ENCODE data around the gene CYGB. TPM values are rescaled to one million over a fixed set of nuclear protein-coding genes. Genes with fewer than 3 reads are reported as not detected.

CYGB gene
- total and polyA plus RNA-seq, 9 of the 15 experiments (the other 6 are each of a cell fraction or from before 2014, with no cell fraction given) = 0.08 to 0.95 (median 0.18) TPM; not detected in 5

DNA sequence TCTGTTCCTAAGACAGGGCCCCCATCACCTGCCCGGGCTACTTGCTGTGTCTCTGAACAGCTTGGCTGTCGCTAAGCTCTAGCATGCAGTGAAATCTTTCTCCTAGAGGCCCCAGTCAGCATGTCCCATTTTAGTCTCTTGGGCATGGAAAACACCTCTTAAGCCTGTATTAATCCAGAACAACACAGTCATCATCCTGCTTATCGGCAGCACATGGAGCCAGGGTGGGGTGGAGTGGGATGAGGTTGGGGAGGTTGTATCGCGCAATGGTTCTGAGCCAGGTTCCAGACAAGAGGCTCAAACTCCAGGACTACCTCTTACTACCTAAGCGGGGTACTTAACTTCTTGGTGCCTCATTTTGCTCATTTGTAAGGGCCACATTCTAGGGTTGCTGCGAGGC, 40.4 kb upstream of the CYGB start (continued):
- TF ChIP-seq, protein P1, sequence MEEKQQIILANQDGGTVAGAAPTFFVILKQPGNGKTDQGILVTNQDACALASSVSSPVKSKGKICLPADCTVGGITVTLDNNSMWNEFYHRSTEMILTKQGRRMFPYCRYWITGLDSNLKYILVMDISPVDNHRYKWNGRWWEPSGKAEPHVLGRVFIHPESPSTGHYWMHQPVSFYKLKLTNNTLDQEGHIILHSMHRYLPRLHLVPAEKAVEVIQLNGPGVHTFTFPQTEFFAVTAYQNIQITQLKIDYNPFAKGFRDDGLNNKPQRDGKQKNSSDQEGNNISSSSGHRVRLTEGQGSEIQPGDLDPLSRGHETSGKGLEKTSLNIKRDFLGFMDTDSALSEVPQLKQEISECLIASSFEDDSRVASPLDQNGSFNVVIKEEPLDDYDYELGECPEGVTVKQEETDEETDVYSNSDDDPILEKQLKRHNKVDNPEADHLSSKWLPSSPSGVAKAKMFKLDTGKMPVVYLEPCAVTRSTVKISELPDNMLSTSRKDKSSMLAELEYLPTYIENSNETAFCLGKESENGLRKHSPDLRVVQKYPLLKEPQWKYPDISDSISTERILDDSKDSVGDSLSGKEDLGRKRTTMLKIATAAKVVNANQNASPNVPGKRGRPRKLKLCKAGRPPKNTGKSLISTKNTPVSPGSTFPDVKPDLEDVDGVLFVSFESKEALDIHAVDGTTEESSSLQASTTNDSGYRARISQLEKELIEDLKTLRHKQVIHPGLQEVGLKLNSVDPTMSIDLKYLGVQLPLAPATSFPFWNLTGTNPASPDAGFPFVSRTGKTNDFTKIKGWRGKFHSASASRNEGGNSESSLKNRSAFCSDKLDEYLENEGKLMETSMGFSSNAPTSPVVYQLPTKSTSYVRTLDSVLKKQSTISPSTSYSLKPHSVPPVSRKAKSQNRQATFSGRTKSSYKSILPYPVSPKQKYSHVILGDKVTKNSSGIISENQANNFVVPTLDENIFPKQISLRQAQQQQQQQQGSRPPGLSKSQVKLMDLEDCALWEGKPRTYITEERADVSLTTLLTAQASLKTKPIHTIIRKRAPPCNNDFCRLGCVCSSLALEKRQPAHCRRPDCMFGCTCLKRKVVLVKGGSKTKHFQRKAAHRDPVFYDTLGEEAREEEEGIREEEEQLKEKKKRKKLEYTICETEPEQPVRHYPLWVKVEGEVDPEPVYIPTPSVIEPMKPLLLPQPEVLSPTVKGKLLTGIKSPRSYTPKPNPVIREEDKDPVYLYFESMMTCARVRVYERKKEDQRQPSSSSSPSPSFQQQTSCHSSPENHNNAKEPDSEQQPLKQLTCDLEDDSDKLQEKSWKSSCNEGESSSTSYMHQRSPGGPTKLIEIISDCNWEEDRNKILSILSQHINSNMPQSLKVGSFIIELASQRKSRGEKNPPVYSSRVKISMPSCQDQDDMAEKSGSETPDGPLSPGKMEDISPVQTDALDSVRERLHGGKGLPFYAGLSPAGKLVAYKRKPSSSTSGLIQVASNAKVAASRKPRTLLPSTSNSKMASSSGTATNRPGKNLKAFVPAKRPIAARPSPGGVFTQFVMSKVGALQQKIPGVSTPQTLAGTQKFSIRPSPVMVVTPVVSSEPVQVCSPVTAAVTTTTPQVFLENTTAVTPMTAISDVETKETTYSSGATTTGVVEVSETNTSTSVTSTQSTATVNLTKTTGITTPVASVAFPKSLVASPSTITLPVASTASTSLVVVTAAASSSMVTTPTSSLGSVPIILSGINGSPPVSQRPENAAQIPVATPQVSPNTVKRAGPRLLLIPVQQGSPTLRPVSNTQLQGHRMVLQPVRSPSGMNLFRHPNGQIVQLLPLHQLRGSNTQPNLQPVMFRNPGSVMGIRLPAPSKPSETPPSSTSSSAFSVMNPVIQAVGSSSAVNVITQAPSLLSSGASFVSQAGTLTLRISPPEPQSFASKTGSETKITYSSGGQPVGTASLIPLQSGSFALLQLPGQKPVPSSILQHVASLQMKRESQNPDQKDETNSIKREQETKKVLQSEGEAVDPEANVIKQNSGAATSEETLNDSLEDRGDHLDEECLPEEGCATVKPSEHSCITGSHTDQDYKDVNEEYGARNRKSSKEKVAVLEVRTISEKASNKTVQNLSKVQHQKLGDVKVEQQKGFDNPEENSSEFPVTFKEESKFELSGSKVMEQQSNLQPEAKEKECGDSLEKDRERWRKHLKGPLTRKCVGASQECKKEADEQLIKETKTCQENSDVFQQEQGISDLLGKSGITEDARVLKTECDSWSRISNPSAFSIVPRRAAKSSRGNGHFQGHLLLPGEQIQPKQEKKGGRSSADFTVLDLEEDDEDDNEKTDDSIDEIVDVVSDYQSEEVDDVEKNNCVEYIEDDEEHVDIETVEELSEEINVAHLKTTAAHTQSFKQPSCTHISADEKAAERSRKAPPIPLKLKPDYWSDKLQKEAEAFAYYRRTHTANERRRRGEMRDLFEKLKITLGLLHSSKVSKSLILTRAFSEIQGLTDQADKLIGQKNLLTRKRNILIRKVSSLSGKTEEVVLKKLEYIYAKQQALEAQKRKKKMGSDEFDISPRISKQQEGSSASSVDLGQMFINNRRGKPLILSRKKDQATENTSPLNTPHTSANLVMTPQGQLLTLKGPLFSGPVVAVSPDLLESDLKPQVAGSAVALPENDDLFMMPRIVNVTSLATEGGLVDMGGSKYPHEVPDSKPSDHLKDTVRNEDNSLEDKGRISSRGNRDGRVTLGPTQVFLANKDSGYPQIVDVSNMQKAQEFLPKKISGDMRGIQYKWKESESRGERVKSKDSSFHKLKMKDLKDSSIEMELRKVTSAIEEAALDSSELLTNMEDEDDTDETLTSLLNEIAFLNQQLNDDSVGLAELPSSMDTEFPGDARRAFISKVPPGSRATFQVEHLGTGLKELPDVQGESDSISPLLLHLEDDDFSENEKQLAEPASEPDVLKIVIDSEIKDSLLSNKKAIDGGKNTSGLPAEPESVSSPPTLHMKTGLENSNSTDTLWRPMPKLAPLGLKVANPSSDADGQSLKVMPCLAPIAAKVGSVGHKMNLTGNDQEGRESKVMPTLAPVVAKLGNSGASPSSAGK (IDR thresholded peaks at IDR 0.05) = peak; percentile 54; the same call in 1 of the 2 replicates
- TF ChIP-seq L3MBTL2 (IDR thresholded peaks at IDR 0.05) (peak; percentile 53; the same call in 1 of the 2 replicates), SMARCA4 (IDR thresholded peaks at IDR 0.05) (0 out of 2 replicates have a peak, but pooled peaks have one; percentile 46), RBM22 (IDR thresholded peaks at IDR 0.05; ENCODE audit: low read depth, low read length, poor library complexity, severe bottlenecking) (no peak), CBFB (CRISPR knock-in tag; IDR thresholded peaks at IDR 0.05) (no peak), SETDB1 (IDR thresholded peaks at IDR 0.05; ENCODE audit: low read length) (no peak)
- TF ChIP-seq, protein P2, sequence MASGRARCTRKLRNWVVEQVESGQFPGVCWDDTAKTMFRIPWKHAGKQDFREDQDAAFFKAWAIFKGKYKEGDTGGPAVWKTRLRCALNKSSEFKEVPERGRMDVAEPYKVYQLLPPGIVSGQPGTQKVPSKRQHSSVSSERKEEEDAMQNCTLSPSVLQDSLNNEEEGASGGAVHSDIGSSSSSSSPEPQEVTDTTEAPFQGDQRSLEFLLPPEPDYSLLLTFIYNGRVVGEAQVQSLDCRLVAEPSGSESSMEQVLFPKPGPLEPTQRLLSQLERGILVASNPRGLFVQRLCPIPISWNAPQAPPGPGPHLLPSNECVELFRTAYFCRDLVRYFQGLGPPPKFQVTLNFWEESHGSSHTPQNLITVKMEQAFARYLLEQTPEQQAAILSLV (tag; IDR thresholded peaks at IDR 0.05) = no peak

Data from K562 (cell line).